Measurements from ENCODE around the gene DGKI.

The DGKI gene

GRCh38 chr7:137538361-137538762 lies 308.4 kb downstream of the DGKI start:
- no peak for DNase-seq (ENCODE audit: low read depth in 2 of 2)

GRCh38 chr7:137535579-137535978 lies 311.2 kb downstream of the DGKI start:
- no peak for DNase-seq (ENCODE audit: low read depth in 2 of 2)

GRCh38 chr7:137531671-137532070 lies 315.1 kb downstream of the DGKI start:
- DNase-seq (ENCODE audit: low read depth in 2 of 2) = no peak

- DNase-seq (ENCODE audit: low read depth in 2 of 2) = no peak
Measured at GRCh38 chr7:137527634-137528033, 319.1 kb downstream of the DGKI start.

GRCh38 chr7:137523171-137523570 lies 323.6 kb downstream of the DGKI start:
- DNase-seq (ENCODE audit: low read depth in 2 of 2) = no peak

GRCh38 chr7:137521451-137521850 lies 325.3 kb downstream of the DGKI start:
- DNase-seq (ENCODE audit: low read depth in 2 of 2) = no peak

GRCh38 chr7:137519947-137520346 lies 326.8 kb downstream of the DGKI start:
- DNase-seq (ENCODE audit: low read depth in 2 of 2) = no peak

GRCh38 chr7:137519181-137519691 lies 327.5 kb downstream of the DGKI start:
- DNase-seq (ENCODE audit: low read depth in 2 of 2) = no peak

- DNase-seq (ENCODE audit: low read depth in 2 of 2) = no peak
Measured at GRCh38 chr7:137513091-137513490, 333.7 kb downstream of the DGKI start.

- no peak for DNase-seq (ENCODE audit: low read depth in 2 of 2)
Measured at GRCh38 chr7:137507096-137507495, 339.7 kb downstream of the DGKI start.

GRCh38 chr7:137506031-137506430 lies 340.7 kb downstream of the DGKI start:
- no peak for DNase-seq (ENCODE audit: low read depth in 2 of 2)

GRCh38 chr7:137501562-137501961 lies 345.2 kb downstream of the DGKI start:
- DNase-seq (ENCODE audit: low read depth in 2 of 2) = no peak

GRCh38 chr7:137492889-137493288 lies 353.9 kb downstream of the DGKI start:
- DNase-seq (ENCODE audit: low read depth in 2 of 2) = no peak

GRCh38 chr7:137489880-137490279 lies 356.9 kb downstream of the DGKI start:
- no peak for DNase-seq (ENCODE audit: low read depth in 2 of 2)

- no peak for DNase-seq (ENCODE audit: low read depth in 2 of 2)
Measured at GRCh38 chr7:137488038-137488437, 358.7 kb downstream of the DGKI start.

GRCh38 chr7:137485818-137486217 lies 361.0 kb downstream of the DGKI start:
- DNase-seq (ENCODE audit: low read depth in 2 of 2) = no peak

GRCh38 chr7:137484326-137484725 lies 362.4 kb downstream of the DGKI start:
- DNase-seq (ENCODE audit: low read depth in 2 of 2) = no peak

GRCh38 chr7:137482466-137482865 lies 364.3 kb downstream of the DGKI start:
- no peak for DNase-seq (ENCODE audit: low read depth in 2 of 2)

GRCh38 chr7:137480824-137481365 lies 365.9 kb downstream of the DGKI start:
- DNase-seq (ENCODE audit: low read depth in 2 of 2) = no peak

- DNase-seq (ENCODE audit: low read depth in 2 of 2) = no peak
Measured at GRCh38 chr7:137480401-137480800, 366.4 kb downstream of the DGKI start.

GRCh38 chr7:137476937-137477336 lies 369.8 kb downstream of the DGKI start:
- no peak for DNase-seq (ENCODE audit: low read depth in 2 of 2)

GRCh38 chr7:137475966-137476365 lies 370.8 kb downstream of the DGKI start:
- DNase-seq (ENCODE audit: low read depth in 2 of 2) = no peak

- DNase-seq (ENCODE audit: low read depth in 2 of 2) = no peak
Measured at GRCh38 chr7:137474540-137475026, 372.2 kb downstream of the DGKI start.

- DNase-seq (ENCODE audit: low read depth in 2 of 2) = no peak
Measured at GRCh38 chr7:137471128-137471527, 375.6 kb downstream of the DGKI start.

Data from stimulated activated CD8-positive, alpha-beta memory T cell treated with anti-CD3 and anti-CD28 coated beads, Interleukin-2, amount 100 ng/mL, for 1 hour (primary cell).